Spleen (tissue), 11 donors: ENCODE results near the gene SRGAP3. TPM values are rescaled to one million over a fixed set of nuclear protein-coding genes. Genes with fewer than 3 reads are reported as not detected.

ENCODE experiments used
- DNase-seq: peaks from one replicate; pipeline ENCODE4 v3.0.0-alpha.2; 2020
- H3K27ac ChIP-seq, 8 donors: fragments of 200-600 bp; sonication (generic) in 7 of 8; 1 replicate in 4 of 8; 2 replicates in 4 of 8; pipeline versions ENCODE4 v1.5.0 to v1.8.0; 2016 to 2021; ENCODE audit warnings: inconsistent platforms in 4 of 8, mild to moderate bottlenecking in 4 of 8, moderate library complexity in 1 of 8
- H3K27me3 ChIP-seq, 7 donors: fragments of 200-600 bp; sonication (generic) in 6 of 7; replicated peaks in 1 of 7; 1 replicate in 4 of 7; 2 replicates in 3 of 7; pipeline versions ENCODE4 v1.5.0 to v1.8.0; 2016 to 2021; ENCODE audit warnings: inconsistent platforms in 3 of 7, mild to moderate bottlenecking in 1 of 7
- H3K36me3 ChIP-seq, 6 donors: fragments of 200-600 bp; sonication (generic) in 5 of 6; 1 replicate in 4 of 6; 2 replicates in 2 of 6; pipeline versions ENCODE4 v1.5.0 to v1.8.0; 2016 to 2021; ENCODE audit warnings: inconsistent platforms in 2 of 6
- H3K4me1 ChIP-seq, 6 donors: fragments of 200-600 bp; sonication (generic) in 5 of 6; 1 replicate in 3 of 6; 2 replicates in 3 of 6; pipeline versions ENCODE4 v1.5.0 to v1.8.0; 2016 to 2021; ENCODE audit warnings: inconsistent platforms in 3 of 6
- H3K4me3 ChIP-seq, 8 donors: fragments of 200-600 bp; sonication (generic) in 7 of 8; 1 replicate in 4 of 8; 2 replicates in 4 of 8; pipeline versions ENCODE4 v1.5.0 to v1.8.0; 2016 to 2021; ENCODE audit warnings: inconsistent platforms in 4 of 8, mild to moderate bottlenecking in 4 of 8, moderate library complexity in 2 of 8
- H3K9me3 ChIP-seq, 8 donors: fragments of 200-600 bp; sonication (generic) in 7 of 8; 1 replicate in 4 of 8; 2 replicates in 4 of 8; pipeline versions ENCODE4 v1.5.0 to v1.8.0; 2016 to 2021; ENCODE audit warnings: inconsistent platforms in 4 of 8
- POLR2A ChIP-seq, 3 donors: fragments of 450-650 bp; IDR thresholded peaks; one replicate each; pipeline ENCODE4 v1.5.1; 2017; ENCODE audit warnings: antibody characterized with exemption in 3 of 3, mild to moderate bottlenecking in 1 of 3
- POLR2AphosphoS5 ChIP-seq, 3 donors: sonication (generic); formaldehyde crosslinking; IDR thresholded peaks; one replicate each; pipeline ENCODE4 v1.5.1; 2017; ENCODE audit warnings: antibody characterized with exemption in 3 of 3
- WGBS, 5 donors: extraction: QIAGEN DNeasy Blood & Tissue Kit in 3 of 5; methylation state at CpG; one replicate each; pipeline versions ENCODE4 v1.1.5 to v1.1.7; 2013 to 2018; 5-methylcytosine and 5-hydroxymethylcytosine counted together
- intact Hi-C: fragments of 100-400 bp; cut with DNase I; formaldehyde crosslinking; loops from one replicate; pipeline ENCODE4 v1.15.0; 2023; ENCODE audit warnings: low total_unique reads
- polyA plus RNA-seq, 3 donors: library from polyadenylated mRNA; stranded (reverse); fragments of 200-250 nt; gene quantifications; one replicate each; pipeline ENCODE4 v1.2.1, GENCODE V29; 2013
- total RNA-seq, 7 donors: library from RNA; depleted of rRNA in 3 of 7; stranded (reverse); fragments of >200 nt in 3 of 7; fragmentation: NEBNext Ultra II Directional in 4 of 7; extraction: Animal tissue kit (Norgen Biotek cat#: 25700) in 4 of 7; gene quantifications; one replicate each; pipeline versions ENCODE4 v1.1.0 to v1.2.1, GENCODE V29; 2016 to 2021
- TF ChIP-seq, protein P1 (sequence below), 11 experiments: fragments of 200-600 bp in 7 of 11; fragments of 450-650 bp in 4 of 11; sonication (generic) in 4 of 11; IDR thresholded peaks in 8 of 11; conservative IDR thresholded peaks in 3 of 11; 1 replicate in 7 of 11; 2 replicates in 4 of 11; pipeline versions ENCODE4 v1.4.0 to v1.8.0; 2016 to 2021; ENCODE audit warnings: antibody characterized with exemption in 11 of 11, inconsistent platforms in 4 of 11, mild to moderate bottlenecking in 1 of 11
- donor health status: healthy with polysubstance abuse.
- donor health status: DM: no; HTN: no; CAD: no; lungs with moderate emphysema.
- donor health status: DM: no; HTN: no; CAD: no.
- donor health status: Bipolar disorder and iron deficiency.
- donor health status: healthy.
- donor health status: DM: no; HTN: no; CAD: no.
- donor health status: DM: yes; HTN: yes; CAD: no.

SRGAP3 gene
- total and polyA plus RNA-seq, 10 donors = 0.54 to 10.3 (median 6.4) TPM

DNA sequence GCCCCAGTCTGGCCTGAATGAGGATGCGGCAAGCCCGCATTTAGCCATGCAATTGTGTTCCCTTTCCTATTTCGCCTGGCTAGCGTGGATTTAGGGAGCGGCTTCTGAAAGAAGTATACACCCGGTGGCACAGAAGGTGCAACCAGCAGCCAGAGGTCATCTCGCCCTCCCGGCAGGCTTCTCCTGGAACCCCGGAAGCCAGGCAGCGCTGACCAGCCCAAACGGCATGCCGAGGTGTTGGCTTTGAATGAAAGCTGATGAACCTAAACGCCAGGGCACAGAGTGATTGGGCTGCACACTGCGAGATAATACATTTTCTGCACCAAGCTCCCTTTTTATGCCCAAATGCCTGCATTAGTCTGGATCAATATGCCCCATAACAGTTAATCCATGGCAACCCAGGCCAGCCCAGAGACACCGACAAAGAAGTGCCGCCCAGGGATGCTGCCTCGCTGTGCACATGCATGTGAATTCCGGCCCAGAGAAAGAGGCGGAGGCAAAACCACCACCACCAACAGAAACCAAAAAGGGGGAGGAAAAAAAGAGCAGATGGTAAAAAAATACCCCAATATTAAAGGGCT, 1.4 kb downstream of the SRGAP3 start:
- intact Hi-C loops = no loop called here
- H3K9me3 ChIP-seq = no peaks in the 10 kb centered on the region
- no peak for DNase-seq

DNA sequence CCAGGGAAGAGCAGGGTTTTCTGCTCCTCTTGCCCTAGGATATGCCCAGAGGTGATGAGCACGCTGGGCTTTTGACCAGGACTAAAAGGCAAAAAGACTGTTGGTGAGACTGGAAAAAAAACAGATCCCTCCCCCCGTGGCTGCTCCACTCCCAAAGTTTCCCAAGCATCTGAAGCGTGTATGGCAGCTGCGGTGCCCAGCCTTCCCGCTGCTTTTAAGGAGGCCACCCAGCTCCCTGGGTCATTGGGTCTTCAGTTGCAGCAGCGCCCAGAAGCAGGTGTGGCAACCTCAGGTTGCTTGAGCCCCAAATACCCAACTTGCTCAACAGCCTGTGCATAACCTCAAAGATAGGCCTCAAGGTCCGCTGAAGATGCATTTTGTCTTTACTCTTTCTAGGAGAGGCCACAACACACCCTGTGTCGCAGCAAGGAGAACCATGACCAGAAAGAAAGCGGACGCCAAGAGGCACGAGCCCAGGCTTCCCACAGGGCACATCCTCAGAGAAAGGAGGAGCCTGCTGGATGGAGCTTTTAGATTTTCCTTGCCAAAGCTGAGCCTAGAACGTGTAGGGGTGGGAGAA, 2.0 kb downstream of the SRGAP3 start:
- H3K27ac ChIP-seq = no peak overlapping the region
- no peak overlapping the region for H3K4me3 ChIP-seq
- 74 to 86% (median 79%) methylated on average over 11 to 12 of the region's 12 CpGs for WGBS, 5 donors
- no peaks in the 10 kb centered on the region for H3K36me3 ChIP-seq
- peaks cover 0 to 32% (median 20%) of the 10 kb centered on the region in 6 donors for H3K4me1 ChIP-seq
- H3K9me3 ChIP-seq = no peaks in the 10 kb centered on the region
- intact Hi-C loops = no loop called here
- no peak for TF ChIP-seq POLR2A (IDR thresholded peaks at IDR 0.05)
- TF ChIP-seq, protein P1, sequence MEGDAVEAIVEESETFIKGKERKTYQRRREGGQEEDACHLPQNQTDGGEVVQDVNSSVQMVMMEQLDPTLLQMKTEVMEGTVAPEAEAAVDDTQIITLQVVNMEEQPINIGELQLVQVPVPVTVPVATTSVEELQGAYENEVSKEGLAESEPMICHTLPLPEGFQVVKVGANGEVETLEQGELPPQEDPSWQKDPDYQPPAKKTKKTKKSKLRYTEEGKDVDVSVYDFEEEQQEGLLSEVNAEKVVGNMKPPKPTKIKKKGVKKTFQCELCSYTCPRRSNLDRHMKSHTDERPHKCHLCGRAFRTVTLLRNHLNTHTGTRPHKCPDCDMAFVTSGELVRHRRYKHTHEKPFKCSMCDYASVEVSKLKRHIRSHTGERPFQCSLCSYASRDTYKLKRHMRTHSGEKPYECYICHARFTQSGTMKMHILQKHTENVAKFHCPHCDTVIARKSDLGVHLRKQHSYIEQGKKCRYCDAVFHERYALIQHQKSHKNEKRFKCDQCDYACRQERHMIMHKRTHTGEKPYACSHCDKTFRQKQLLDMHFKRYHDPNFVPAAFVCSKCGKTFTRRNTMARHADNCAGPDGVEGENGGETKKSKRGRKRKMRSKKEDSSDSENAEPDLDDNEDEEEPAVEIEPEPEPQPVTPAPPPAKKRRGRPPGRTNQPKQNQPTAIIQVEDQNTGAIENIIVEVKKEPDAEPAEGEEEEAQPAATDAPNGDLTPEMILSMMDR (IDR thresholded peaks at IDR 0.05 in 8 of 11, conservative IDR thresholded peaks at IDR 0.05 in 3 of 11) = no peak
- TF ChIP-seq POLR2AphosphoS5 (IDR thresholded peaks at IDR 0.05) = no peak
- no peak for DNase-seq
- H3K27me3 ChIP-seq = no peaks in the 10 kb centered on the region

More for the DNA sequence above, 1.4 kb downstream of the SRGAP3 start:
- 57 to 67% (median 63%) methylated on average over 17 to 19 of the region's 19 CpGs for WGBS, 5 donors
- TF ChIP-seq POLR2A (IDR thresholded peaks at IDR 0.05) = no peak
- no peak for TF ChIP-seq POLR2AphosphoS5 (IDR thresholded peaks at IDR 0.05)
- TF ChIP-seq, protein P1 (IDR thresholded peaks at IDR 0.05 in 8 of 11, conservative IDR thresholded peaks at IDR 0.05 in 3 of 11) = no peak
- Histone ChIP-seq H3K27me3 (no peaks in the 10 kb centered on the region), H3K36me3 (no peaks in the 10 kb centered on the region), H3K27ac (no peak overlapping the region), H3K4me1 (peaks cover 0 to 32% (median 20%) of the 10 kb centered on the region in 6 donors), H3K4me3 (peak overlapping the region in 6 of 8 donors; percentile 42 to 81 (median 52))

DNA sequence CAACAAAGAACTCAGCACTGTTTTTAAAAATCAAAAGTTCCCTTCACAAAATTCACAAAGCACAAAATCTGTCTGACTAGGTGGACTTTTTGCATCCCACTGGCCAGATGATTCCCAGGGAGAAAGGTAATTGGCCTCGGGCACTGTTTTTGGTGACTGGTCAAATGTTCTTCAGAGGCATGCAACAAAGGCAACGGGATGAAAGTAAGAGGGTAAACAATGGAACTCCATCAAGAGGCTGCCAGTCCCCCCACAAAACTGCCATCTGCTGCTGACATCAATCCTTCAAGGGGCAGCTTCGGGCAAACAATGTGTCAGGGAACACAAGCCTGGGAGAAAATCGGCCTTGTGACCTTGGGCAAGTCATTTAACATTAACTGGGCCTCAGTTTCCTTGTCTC, 3.3 kb downstream of the SRGAP3 start:
- TF ChIP-seq POLR2AphosphoS5 (IDR thresholded peaks at IDR 0.05) (no peak), POLR2A (IDR thresholded peaks at IDR 0.05) (no peak)
- TF ChIP-seq, protein P1 (IDR thresholded peaks at IDR 0.05 in 8 of 11, conservative IDR thresholded peaks at IDR 0.05 in 3 of 11) = no peak
- 83 to 90% (median 85%) methylated on average over 4 of the region's 4 CpGs for WGBS, 5 donors
- no peak for DNase-seq
- Histone ChIP-seq H3K4me3 (no peak overlapping the region), H3K27ac (no peak overlapping the region), H3K9me3 (no peaks in the 10 kb centered on the region), H3K27me3 (no peaks in the 10 kb centered on the region), H3K4me1 (peaks cover 0 to 32% (median 20%) of the 10 kb centered on the region in 6 donors), H3K36me3 (no peaks in the 10 kb centered on the region)
- intact Hi-C loops = no loop called here

DNA sequence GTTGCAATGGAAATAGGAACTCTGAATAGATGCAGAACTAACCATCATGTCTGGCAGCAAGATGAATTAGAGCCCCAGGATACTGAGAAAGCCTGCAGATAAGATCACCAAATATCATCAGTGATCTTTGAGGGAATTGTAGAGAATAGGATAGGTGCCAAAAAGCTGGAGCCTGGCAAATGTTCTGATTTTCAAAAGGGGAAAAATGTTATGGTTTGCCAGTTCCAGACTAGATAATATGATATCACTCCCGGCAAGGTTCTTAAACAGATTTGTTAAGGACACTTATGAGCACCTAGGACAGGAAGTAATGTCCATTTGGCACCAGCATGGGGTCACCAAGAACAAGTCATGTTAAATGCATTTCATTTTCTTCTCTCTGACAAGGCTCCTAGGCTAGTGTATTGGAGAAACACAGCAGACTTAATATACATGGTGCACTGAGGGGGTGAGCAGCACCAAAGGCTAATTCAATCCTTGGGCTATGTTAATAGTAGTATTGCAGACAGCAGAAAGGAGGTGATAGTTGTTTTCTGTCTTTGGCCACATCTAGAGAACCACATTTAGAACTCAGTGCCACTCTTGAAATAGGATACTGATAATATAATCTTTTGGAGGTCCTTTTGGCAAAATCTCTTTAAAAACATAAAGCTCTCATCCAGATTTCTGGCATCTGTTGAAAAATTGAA, 4.8 kb downstream of the SRGAP3 start:
- intact Hi-C loops = no loop called here
- 68 to 85% (median 76%) methylated on average over 1 of the region's 1 CpG for WGBS, 5 donors
- DNase-seq = no peak
- H3K27me3 ChIP-seq = no peaks in the 10 kb centered on the region
- peaks cover 0 to 22% (median 14%) of the 10 kb centered on the region in 6 donors for H3K4me1 ChIP-seq
- TF ChIP-seq POLR2AphosphoS5 (IDR thresholded peaks at IDR 0.05) (no peak), POLR2A (IDR thresholded peaks at IDR 0.05) (no peak)
- TF ChIP-seq, protein P1 (IDR thresholded peaks at IDR 0.05 in 8 of 11, conservative IDR thresholded peaks at IDR 0.05 in 3 of 11) = no peak
- H3K27ac ChIP-seq = no peak overlapping the region
- no peaks in the 10 kb centered on the region for H3K9me3 ChIP-seq
- no peaks in the 10 kb centered on the region for H3K36me3 ChIP-seq
- no peak overlapping the region for H3K4me3 ChIP-seq
